ENCODE results near the gene DUSP1.
A peak's percentile ranks its signal among the peaks of the same experiment; 100 is the strongest.
"Not testable (repeated sequence)": the region's sequence is repeated elsewhere in the genome, so short reads cannot be mapped to it uniquely, and the experiment has no call there.

The DUSP1 gene

DNA sequence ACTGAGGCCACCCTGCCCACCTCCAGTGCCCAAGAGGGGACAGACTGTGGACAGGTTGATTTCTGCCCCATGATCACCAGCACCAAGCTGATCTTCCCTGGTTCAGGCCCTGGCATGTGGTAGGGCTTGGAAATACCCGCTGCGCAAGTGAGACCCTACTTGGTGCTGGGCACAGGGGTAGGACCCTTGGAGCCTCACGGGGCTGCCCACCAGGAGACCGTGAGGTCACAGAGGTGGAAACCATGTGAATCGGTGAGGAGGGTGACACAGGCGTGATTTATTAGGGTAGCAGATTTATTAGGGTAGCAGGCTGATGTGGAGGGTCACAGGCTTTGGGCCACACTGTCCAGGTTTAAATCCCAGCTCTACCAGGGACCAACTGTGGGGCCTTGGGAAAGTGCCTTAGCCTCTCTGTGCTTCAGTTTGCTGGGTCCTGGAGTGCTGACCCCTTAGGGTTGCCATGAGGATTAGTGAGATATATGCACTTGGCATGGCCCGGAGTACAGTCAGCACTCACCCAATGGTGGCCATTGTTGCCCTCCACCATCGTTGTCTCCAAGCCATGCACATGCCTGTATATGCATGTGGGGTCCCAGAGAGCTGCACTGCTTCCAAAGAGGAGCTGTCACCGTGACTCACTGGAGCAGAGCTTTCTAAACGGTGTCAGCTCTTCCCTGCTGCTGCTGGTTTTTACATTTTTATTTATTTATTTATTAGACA, 20.9 kb upstream of the DUSP1 start:
- Mint-ChIP-seq H3K4me1 (ENCODE audit: low read depth) (peaks cover 76% of the 10 kb centered on the region), H3K27ac (peak overlapping the region; percentile 75), H3K27me3 (no peaks in the 10 kb centered on the region), H3K4me3 (no peak overlapping the region), H3K36me3 (ENCODE audit: low read depth) (peaks cover 6% of the 10 kb centered on the region), H3K9me3 (no peaks in the 10 kb centered on the region)
- intact Hi-C loops (cut with micrococcal nuclease): no loop called here

DNA sequence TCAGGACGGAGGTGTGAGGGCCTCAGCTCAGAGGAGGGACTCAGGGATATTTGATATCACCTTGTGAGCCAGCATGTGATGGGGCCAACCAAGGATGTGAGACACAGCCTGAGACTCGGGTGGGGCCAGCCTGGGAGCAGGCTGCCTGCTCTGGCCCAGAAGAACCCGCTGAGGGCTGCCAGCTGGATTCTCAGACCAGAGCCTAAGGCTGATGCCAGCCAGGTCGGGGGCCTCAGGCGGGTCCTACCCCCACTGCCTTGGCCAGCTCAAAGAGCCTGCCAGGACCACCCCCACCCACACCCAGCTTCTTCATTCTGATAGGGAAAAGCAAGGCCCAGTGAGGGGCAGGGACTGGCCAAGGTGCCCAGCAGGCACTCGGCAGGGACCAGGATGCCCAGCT, 20.3 kb upstream of the DUSP1 start:
- Mint-ChIP-seq H3K9me3 (no peaks in the 10 kb centered on the region), H3K27ac (peak overlapping the region; percentile 75), H3K27me3 (no peaks in the 10 kb centered on the region), H3K4me1 (ENCODE audit: low read depth) (peaks cover 70% of the 10 kb centered on the region), H3K4me3 (no peak overlapping the region), H3K36me3 (ENCODE audit: low read depth) (peaks cover 6% of the 10 kb centered on the region)
- intact Hi-C loops (cut with micrococcal nuclease): no loop called here

DNA sequence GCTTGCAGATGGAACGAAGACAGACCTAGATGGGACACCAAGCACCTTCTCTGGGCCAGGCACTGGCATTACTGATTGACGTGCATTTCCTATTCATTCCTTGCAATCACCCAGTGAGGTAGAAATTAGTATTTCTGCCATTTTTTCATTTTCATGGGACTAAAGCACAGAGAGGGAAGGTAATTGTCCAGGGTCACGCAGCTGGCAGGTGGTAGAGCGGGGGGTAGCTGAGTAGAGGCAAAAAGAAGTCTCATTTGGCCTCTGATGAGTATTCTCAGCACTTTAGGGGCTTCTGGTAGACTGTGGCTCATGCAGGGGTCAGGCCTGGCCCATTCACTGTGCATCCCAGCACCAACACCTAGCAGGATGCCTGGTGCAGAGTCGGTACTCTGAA, 19.5 kb upstream of the DUSP1 start:
- Mint-ChIP-seq H3K27ac (peak overlapping the region; percentile 75), H3K9me3 (no peaks in the 10 kb centered on the region), H3K4me1 (ENCODE audit: low read depth) (peaks cover 67% of the 10 kb centered on the region), H3K36me3 (ENCODE audit: low read depth) (peaks cover 6% of the 10 kb centered on the region), H3K27me3 (no peaks in the 10 kb centered on the region), H3K4me3 (no peak overlapping the region)
- intact Hi-C loops (cut with micrococcal nuclease): no loop called here

DNA sequence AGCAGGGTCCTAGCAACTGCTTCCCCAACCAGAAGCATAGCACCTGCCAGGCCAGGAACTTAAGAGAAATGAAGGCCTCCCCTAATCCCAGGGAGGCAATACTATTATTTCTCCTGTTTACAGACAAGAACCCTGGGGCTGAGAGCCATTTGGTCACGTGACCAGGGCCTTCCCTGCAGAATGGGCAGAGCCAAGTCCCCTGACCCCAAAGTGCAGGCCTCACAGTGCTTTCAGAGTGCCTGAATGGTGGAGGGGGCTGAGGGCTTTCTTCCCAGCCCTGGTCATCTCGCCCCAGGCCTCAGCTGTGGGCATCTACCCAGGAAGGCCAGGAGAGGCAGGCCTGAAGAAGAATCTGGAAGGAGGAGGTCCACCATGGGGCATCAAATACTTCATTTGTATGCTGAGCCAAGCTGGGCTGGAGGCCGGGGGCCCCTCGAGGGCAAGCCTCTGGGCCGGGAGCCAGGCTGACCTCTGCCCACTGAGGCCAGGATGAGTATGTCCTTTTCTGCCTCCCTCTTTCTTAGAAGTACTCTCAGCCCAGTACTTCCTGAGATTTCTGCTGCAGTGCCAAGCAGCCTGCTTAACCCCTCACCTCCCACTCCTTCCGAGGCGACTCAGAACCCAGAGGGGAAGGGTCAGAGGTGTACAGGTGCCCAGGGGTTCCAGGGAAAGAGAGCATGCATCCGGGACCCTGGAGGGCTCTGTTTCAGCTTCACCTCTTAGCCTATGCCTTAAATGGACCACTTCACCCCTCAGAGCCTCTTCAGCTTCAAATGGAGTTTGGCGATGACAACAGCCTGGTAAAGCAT, 18.9 kb upstream of the DUSP1 start:
- Mint-ChIP-seq H3K27ac (peak overlapping the region; percentile 75), H3K4me3 (no peak overlapping the region), H3K27me3 (no peaks in the 10 kb centered on the region), H3K4me1 (ENCODE audit: low read depth) (peaks cover 61% of the 10 kb centered on the region), H3K36me3 (ENCODE audit: low read depth) (peaks cover 6% of the 10 kb centered on the region), H3K9me3 (no peaks in the 10 kb centered on the region)
- intact Hi-C loops (cut with micrococcal nuclease): no loop called here

DNA sequence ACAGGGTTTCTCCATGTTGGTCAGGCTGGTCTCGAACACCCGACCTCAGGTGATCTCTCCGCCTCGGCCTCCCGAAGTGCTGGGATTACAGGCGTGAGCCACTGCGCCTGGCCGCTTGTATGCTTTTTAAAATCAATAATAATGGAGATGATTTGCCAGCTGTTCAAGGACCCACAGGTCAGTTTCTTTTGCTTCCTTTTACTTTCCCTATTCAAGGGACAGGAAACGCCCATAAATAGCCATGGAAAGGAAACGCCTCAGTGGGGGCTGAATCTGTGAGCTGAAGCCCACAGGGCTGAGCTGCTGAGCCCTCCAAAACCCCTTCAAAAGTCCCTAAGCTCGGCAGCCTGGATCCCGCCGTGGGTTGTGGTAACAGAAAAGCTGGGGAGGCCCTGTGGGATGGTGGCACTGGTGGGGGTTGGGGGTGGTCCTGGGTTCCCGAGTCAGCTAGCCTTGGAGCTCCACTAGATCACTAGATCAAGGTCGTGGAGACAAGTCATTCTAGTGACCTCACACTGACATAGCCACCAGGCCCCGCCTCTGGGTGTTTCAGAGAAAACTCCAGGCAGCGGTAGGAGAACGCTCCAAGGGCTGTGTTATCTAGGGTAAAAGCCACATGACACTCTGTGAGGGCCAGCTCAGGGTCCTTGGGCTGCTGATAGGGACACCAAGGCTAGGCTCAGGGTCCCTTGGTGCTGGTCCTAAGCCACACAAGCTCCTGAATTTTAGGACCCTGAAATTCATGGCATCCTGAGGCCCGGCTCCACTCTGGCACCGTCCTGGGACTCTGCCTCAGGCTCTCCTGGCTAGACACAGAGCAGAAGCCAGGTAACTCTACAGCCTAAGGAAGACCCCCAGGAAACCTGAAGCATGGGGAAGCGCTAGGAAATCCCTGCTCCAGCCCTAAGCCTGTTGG, 18.0 kb upstream of the DUSP1 start:
- Mint-ChIP-seq H3K9me3 (no peaks in the 10 kb centered on the region), H3K4me3 (no peak overlapping the region), H3K36me3 (ENCODE audit: low read depth) (peaks cover 5% of the 10 kb centered on the region), H3K27ac (peak overlapping the region; percentile 75), H3K27me3 (no peaks in the 10 kb centered on the region), H3K4me1 (ENCODE audit: low read depth) (peaks cover 53% of the 10 kb centered on the region)
- intact Hi-C loops (cut with micrococcal nuclease): no loop called here

DNA sequence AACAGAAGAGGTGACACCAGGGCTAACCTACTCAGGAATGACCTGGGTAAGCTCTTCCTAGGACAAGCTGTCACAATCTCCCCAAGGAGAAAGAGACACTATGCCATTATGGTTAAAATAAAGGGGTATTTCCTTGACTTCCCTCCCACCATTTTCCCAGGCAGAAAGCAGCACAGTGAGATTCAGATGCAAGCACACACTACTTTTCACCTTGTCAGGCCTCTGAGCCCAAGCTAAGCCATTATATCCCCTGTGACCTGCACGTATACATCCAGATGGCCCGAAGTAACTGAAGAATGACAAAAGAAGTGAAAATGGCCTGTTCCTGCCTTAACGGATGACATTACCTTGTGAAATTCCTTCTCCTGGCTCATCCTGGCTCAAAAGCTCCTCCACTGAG, 16.5 kb upstream of the DUSP1 start:
- H3K27me3 Mint-ChIP-seq; H3K4me3 Mint-ChIP-seq; H3K27ac Mint-ChIP-seq; H3K36me3 Mint-ChIP-seq (ENCODE audit: low read depth); H3K9me3 Mint-ChIP-seq; intact Hi-C loops (cut with micrococcal nuclease): not testable (repeated sequence)
- peaks cover 38% of the 10 kb centered on the region for H3K4me1 Mint-ChIP-seq (ENCODE audit: low read depth)

DNA sequence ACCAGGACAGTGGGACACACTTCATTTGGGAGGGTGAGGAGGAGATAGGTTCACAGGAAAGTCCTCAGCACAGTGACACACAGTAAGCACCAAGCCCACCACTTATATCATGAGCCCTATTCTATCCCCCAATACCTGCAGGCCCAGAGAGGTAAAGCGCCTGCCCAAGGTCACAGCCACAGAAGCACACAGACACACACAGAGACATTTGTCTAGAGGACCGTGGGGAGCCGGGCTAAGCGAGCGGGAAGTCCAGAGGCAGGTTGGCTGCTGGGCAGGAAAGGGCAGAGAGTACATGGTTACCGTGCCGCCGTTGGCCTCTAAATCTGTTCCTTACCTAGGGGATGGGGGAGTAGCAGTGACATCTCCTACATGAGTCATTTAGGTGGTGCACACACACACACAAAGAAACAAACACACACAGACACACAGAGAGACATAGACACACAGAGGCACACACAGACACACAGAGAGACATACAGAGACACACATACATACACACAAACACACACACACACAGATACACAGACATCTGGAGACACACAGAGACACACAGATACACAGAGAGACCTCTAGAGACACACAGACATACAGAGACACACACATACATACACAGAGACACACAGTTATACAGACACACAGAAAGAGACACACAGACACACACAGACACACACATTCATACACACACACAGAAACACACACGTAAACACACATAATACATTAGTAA, 15.9 kb upstream of the DUSP1 start:
- no peaks in the 10 kb centered on the region for H3K27me3 Mint-ChIP-seq
- no peaks in the 10 kb centered on the region for H3K9me3 Mint-ChIP-seq
- intact Hi-C loops (cut with micrococcal nuclease): no loop called here
- no peak overlapping the region for H3K27ac Mint-ChIP-seq
- H3K4me3 Mint-ChIP-seq: no peak overlapping the region
- H3K36me3 Mint-ChIP-seq (ENCODE audit: low read depth): no peaks in the 10 kb centered on the region
- H3K4me1 Mint-ChIP-seq (ENCODE audit: low read depth): peaks cover 40% of the 10 kb centered on the region

DNA sequence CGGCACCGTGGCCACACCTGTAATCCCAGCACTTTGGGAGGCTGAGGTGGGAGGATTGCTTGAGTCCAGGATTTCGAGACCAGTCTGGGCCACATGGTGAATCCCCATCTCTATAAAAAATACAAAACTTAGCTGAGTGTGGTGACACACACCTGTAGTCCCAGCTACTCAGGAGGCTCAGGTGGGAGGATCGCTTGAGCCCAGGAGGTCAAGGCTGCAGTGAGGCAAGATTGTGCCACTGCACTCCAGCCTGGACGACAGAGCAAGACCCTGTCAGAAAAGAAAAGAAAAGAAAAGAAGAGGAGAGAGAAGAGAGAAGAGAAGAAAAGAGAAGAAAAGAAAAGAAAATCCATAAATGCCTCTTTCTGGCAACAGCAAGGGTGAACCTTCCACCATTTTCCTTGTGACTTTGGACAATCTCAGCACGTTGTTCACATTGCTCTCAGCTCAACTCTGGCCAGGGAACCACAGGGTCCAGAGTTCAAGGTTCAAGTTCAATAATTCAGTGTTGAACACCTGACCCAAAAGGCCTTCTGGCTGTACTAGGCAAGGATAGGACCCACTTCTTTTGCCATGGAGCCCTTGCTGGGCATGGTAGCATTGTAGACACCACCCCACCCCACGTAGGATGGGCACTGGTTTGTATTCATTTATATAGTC, 14.6 kb upstream of the DUSP1 start:
- H3K27me3 Mint-ChIP-seq: no peaks in the 10 kb centered on the region
- intact Hi-C loops (cut with micrococcal nuclease): no loop called here
- H3K9me3 Mint-ChIP-seq: no peaks in the 10 kb centered on the region
- H3K27ac Mint-ChIP-seq: no peak overlapping the region
- peaks cover 32% of the 10 kb centered on the region for H3K4me1 Mint-ChIP-seq (ENCODE audit: low read depth)
- H3K36me3 Mint-ChIP-seq (ENCODE audit: low read depth): no peaks in the 10 kb centered on the region
- H3K4me3 Mint-ChIP-seq: no peak overlapping the region

DNA sequence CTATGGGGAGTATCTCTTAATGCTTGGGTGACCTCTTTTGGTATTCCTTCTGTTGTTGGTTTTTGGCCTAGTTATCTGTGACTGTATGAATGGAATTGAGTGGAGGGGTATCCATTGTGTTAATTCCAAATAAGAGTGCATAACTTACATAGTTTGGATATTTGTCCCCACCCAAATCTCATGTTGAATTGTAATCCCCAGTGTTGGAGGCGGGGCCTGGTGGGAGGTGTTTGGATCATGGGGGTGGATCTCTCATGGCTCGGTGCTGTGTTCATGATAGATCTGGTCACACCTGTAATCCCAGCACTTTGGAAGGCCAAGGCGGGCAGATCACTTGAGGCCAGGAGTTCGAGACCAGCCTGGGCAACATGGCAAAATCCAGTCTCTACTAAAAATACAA, 13.2 kb upstream of the DUSP1 start:
- intact Hi-C loops (cut with micrococcal nuclease); H3K27ac Mint-ChIP-seq; H3K27me3 Mint-ChIP-seq; H3K4me3 Mint-ChIP-seq; H3K36me3 Mint-ChIP-seq (ENCODE audit: low read depth); H3K9me3 Mint-ChIP-seq: not testable (repeated sequence)
- peaks cover 19% of the 10 kb centered on the region for H3K4me1 Mint-ChIP-seq (ENCODE audit: low read depth)

DNA sequence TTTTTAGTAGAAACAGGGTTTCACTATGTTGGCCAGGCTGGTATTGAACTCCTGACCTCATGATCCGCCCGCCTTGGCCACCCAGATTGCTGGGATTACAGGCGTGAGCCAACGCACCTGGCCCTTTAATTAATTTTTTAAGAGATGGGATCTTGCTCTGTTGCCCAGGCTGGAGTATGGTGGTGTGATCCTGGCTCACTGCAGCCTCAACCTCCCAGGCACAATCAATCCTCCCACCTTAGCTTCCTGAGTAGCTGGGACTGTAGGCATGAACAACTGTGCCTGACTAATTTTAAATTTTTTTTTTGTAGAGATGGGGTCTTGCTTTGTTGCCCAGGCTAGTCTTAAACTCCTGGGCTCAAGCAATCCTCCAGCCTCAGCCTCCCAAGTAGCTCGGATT, 12.3 kb upstream of the DUSP1 start:
- H3K36me3 Mint-ChIP-seq (ENCODE audit: low read depth); H3K9me3 Mint-ChIP-seq; intact Hi-C loops (cut with micrococcal nuclease); H3K27ac Mint-ChIP-seq; H3K4me3 Mint-ChIP-seq; H3K27me3 Mint-ChIP-seq: not testable (repeated sequence)
- peaks cover 15% of the 10 kb centered on the region for H3K4me1 Mint-ChIP-seq (ENCODE audit: low read depth)

DNA sequence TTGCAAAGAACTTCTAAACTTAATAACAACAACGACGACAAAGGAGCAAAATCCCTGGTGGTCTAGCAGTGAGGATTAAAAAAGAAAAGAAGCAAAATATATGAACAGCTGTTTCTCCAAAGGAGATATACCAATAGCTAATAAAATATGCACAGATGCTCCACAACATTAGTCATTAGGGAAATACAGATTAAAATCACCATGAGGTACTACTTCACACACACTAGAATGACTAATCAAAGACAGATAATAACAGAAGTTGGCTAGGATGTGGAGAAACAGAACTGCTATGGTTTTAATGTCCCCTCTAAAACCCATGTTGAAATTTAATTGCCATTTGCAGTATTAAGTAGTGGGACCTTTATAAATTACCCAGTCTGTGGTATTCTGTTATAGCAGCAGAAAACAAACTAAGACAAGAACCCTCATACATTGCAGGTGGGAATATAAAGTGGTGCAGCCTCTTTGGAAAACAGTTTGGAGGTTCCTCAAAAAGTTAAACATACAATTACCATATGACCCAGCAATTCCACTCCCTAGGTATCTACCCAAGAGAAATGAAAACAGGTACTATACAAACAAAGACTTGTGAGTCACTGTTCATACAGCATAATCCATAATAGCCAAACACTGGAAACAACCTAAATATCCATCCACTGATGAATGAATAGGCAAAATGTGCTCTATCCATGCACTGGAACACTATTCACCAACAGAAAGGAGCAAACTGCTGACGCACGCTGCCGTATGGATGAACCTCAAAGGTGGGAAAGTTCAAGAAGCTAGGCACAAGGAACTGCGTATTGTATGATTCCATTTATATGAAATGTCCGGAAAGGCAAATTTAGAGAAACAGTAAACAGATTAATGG, 11.4 kb upstream of the DUSP1 start:
- peaks cover 24% of the 10 kb centered on the region for H3K4me1 Mint-ChIP-seq (ENCODE audit: low read depth)
- no peaks in the 10 kb centered on the region for H3K27me3 Mint-ChIP-seq
- no peaks in the 10 kb centered on the region for H3K9me3 Mint-ChIP-seq
- H3K27ac Mint-ChIP-seq: no peak overlapping the region
- intact Hi-C loops (cut with micrococcal nuclease): no loop called here
- no peaks in the 10 kb centered on the region for H3K36me3 Mint-ChIP-seq (ENCODE audit: low read depth)
- H3K4me3 Mint-ChIP-seq: no peak overlapping the region

DNA sequence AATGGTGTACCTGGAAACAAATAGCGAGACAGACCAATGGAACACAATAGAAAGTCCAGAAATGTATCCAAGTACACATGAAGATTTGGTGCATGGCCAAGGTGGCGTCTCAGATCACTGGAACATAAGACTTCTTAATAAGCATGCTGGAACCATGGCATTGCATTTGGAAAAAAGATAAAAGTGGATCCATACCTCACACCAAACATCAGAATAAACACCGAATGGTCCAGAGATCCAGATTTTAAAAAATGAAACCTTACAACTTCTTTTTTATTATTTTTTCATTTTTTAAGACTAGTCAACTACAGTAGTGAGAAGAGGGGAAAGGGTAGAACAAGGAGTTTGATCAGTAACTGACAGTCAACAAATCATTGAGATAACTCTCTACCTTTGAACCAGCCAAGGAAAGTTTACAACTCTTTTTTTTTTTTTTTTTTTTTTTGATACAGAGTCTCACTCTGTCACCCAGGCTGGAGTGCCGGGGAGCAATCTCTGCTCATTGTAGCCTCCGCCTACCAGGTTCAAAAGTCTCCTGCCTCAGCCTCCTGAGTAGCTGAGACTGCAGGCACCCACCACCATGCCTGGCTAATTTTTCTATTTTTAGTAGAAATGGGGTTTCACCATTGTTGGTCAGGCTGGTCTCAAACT, 8.8 kb upstream of the DUSP1 start:
- intact Hi-C loops (cut with micrococcal nuclease): no loop called here
- Mint-ChIP-seq H3K9me3 (no peaks in the 10 kb centered on the region), H3K4me1 (ENCODE audit: low read depth) (peaks cover 40% of the 10 kb centered on the region), H3K4me3 (no peak overlapping the region), H3K36me3 (ENCODE audit: low read depth) (no peaks in the 10 kb centered on the region), H3K27ac (no peak overlapping the region), H3K27me3 (no peaks in the 10 kb centered on the region)
